Regular cardiac myocyte (primary cell): Measurements from ENCODE around the gene EIF2S2. TPM values are rescaled to one million over a fixed set of nuclear protein-coding genes. Genes with fewer than 3 reads are reported as not detected.

Experiments used
- total RNA-seq: library from RNA; depleted of rRNA; stranded (reverse); fragments of >200 nt; gene quantifications from 2 replicates; pipeline ENCODE4 v1.2.3, GENCODE V29; 2014

The EIF2S2 gene
- total RNA-seq, result 118 and 133 TPM in 2 replicates

GRCh38 chr20:34111702-34112599 lies at the start of gene EIF2S2:
Gene EIF2S2, minus strand, starts transcription at chr20:34112243. Its CDS starts 133 bp downstream, at chr20:34112110.

Other genes starting within 250 kb of the EIF2S2 start
- 45.9 and 69.6 TPM in 2 replicates for gene RALY, start 118.3 kb downstream of the EIF2S2 start, total RNA-seq
- gene ASIP, start 129.2 kb upstream of the EIF2S2 start, total RNA-seq, result not detected in 2 replicates
- 84.3 and 129 TPM in 2 replicates for gene AHCY, start 191.1 kb upstream of the EIF2S2 start, total RNA-seq